SK-N-SH treated with all-trans-retinoic acid at 6 μM for 48 hours (cell line): ENCODE results near the gene SP3.

Experiments
- ATAC-seq: fragments of 200-7000 bp; cut with Tn5 transposase; 3 replicates; pipeline ENCODE4 v1.9.1; 2020; ENCODE audit warnings: mild to moderate bottlenecking, moderate library complexity
- BACH2 ChIP-seq: fragments of 250-450 bp; sonication (Bioruptor Pico); IDR thresholded peaks from 2 replicates; pipeline ENCODE4 v1.9.0; 2021; ENCODE audit warnings: mild to moderate bottlenecking, borderline replicate concordance
- ESRRG ChIP-seq: fragments of 250-450 bp; sonication (Bioruptor Pico); IDR thresholded peaks from 2 replicates; pipeline ENCODE4 v1.6.1; 2021; ENCODE audit warnings: mild to moderate bottlenecking
- GLIS3 ChIP-seq: fragments of 250-450 bp; sonication (Bioruptor Pico); IDR thresholded peaks from 2 replicates; pipeline ENCODE4 v1.5.0; 2020; ENCODE audit warnings: mild to moderate bottlenecking, moderate library complexity
- OSR1 ChIP-seq: fragments of 250-450 bp; sonication (Bioruptor Pico); IDR thresholded peaks from 2 replicates; pipeline ENCODE4 v1.8.0; 2022; ENCODE audit warnings: moderate library complexity, mild to moderate bottlenecking, inconsistent platforms
- PATZ1 ChIP-seq: fragments of 250-450 bp; sonication (Bioruptor Pico); IDR thresholded peaks from 2 replicates; pipeline ENCODE4 v1.8.0; 2020; ENCODE audit warnings: mild to moderate bottlenecking, moderate library complexity, borderline replicate concordance
- PPARA ChIP-seq: fragments of 250-450 bp; sonication (Bioruptor Pico); IDR thresholded peaks from 2 replicates; pipeline ENCODE4 v1.5.0; 2020; ENCODE audit warnings: mild to moderate bottlenecking, borderline replicate concordance
- RARB ChIP-seq: fragments of 250-450 bp; sonication (Bioruptor Pico); IDR thresholded peaks from 2 replicates; pipeline ENCODE4 v1.8.0; 2021; ENCODE audit warnings: mild to moderate bottlenecking, moderate library complexity
- SNAI2 ChIP-seq: fragments of 250-450 bp; sonication (Bioruptor Pico); IDR thresholded peaks from 2 replicates; pipeline ENCODE4 v1.5.0; 2020; ENCODE audit warnings: mild to moderate bottlenecking, moderate library complexity
- TCF4 ChIP-seq: fragments of 250-450 bp; sonication (Bioruptor Pico); IDR thresholded peaks from 2 replicates; pipeline ENCODE4 v1.8.0; 2021; ENCODE audit warnings: mild to moderate bottlenecking, moderate library complexity, borderline replicate concordance
- ZC3H10 ChIP-seq: fragments of 250-450 bp; sonication (Bioruptor Pico); IDR thresholded peaks from 2 replicates; pipeline ENCODE4 v1.5.1; 2021; ENCODE audit warnings: mild to moderate bottlenecking, moderate library complexity
- ZFP30 ChIP-seq: fragments of 450-650 bp; formaldehyde crosslinking; IDR thresholded peaks from 2 replicates; pipeline ENCODE4 v1.5.0; 2022; ENCODE audit warnings: mild to moderate bottlenecking, moderate library complexity
- ZNF565 ChIP-seq: fragments of 450-650 bp; formaldehyde crosslinking; conservative IDR thresholded peaks from 2 replicates; pipeline ENCODE4 v1.5.0; 2020; ENCODE audit warnings: low read depth, mild to moderate bottlenecking, moderate library complexity
- ZNF70 ChIP-seq: fragments of 450-650 bp; formaldehyde crosslinking; IDR thresholded peaks from 2 replicates; pipeline ENCODE4 v1.5.0; 2020; ENCODE audit warnings: mild to moderate bottlenecking, moderate library complexity
- ZNF8 ChIP-seq: fragments of 450-650 bp; formaldehyde crosslinking; IDR thresholded peaks from 2 replicates; pipeline ENCODE4 v1.5.0; 2020; ENCODE audit warnings: mild to moderate bottlenecking, moderate library complexity
- TF ChIP-seq, protein P1 (sequence below): fragments of 250-450 bp; sonication (Bioruptor Pico); IDR thresholded peaks from 2 replicates; pipeline ENCODE4 v1.5.1; 2020; ENCODE audit warnings: low read depth, mild to moderate bottlenecking, moderate library complexity
- TF ChIP-seq, protein P2 (sequence below): fragments of 250-450 bp; sonication (Bioruptor Pico); IDR thresholded peaks from 2 replicates; pipeline ENCODE4 v1.5.0; 2020; ENCODE audit warnings: mild to moderate bottlenecking, moderate library complexity
- TF ChIP-seq, protein P3 (sequence below): fragments of 250-450 bp; sonication (Bioruptor Pico); IDR thresholded peaks from 2 replicates; pipeline ENCODE4 v1.8.0; 2021; ENCODE audit warnings: low read depth, mild to moderate bottlenecking, moderate library complexity, borderline replicate concordance

The SP3 gene

GRCh38 chr2:174012347-174013314 is 47.5 kb upstream of the SP3 start (continued):
- TF ChIP-seq, protein P1, sequence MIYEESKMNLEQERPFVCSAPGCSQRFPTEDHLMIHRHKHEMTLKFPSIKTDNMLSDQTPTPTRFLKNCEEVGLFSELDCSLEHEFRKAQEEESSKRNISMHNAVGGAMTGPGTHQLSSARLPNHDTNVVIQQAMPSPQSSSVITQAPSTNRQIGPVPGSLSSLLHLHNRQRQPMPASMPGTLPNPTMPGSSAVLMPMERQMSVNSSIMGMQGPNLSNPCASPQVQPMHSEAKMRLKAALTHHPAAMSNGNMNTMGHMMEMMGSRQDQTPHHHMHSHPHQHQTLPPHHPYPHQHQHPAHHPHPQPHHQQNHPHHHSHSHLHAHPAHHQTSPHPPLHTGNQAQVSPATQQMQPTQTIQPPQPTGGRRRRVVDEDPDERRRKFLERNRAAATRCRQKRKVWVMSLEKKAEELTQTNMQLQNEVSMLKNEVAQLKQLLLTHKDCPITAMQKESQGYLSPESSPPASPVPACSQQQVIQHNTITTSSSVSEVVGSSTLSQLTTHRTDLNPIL = no peak
- TF ChIP-seq RARB (CRISPR knock-in tag) = no peak
- no peak for TF ChIP-seq SNAI2

DNA sequence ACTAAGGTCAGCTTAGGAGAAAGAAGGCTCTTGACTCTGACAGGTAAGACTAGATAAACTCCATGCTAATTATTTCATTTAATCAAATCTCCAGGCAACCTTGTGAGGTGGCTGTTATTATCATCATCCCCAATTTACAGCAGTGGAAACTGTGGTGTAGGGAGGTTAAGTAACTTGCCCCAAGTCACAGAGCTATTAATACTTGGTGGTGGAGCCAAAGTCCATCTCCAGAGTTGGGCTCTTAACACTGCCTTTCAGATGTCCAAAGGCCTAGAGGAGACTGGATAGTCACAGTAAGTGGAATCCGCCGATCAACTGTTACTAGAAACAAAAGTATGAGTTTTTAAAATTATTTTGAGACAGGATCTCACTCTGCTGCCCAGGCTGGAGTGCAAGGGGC is 46.6 kb upstream of the SP3 start:
- ATAC-seq = no peak
- TF ChIP-seq ZFP30 (CRISPR knock-in tag) (no peak), BACH2 (no peak)
- TF ChIP-seq, protein P2, sequence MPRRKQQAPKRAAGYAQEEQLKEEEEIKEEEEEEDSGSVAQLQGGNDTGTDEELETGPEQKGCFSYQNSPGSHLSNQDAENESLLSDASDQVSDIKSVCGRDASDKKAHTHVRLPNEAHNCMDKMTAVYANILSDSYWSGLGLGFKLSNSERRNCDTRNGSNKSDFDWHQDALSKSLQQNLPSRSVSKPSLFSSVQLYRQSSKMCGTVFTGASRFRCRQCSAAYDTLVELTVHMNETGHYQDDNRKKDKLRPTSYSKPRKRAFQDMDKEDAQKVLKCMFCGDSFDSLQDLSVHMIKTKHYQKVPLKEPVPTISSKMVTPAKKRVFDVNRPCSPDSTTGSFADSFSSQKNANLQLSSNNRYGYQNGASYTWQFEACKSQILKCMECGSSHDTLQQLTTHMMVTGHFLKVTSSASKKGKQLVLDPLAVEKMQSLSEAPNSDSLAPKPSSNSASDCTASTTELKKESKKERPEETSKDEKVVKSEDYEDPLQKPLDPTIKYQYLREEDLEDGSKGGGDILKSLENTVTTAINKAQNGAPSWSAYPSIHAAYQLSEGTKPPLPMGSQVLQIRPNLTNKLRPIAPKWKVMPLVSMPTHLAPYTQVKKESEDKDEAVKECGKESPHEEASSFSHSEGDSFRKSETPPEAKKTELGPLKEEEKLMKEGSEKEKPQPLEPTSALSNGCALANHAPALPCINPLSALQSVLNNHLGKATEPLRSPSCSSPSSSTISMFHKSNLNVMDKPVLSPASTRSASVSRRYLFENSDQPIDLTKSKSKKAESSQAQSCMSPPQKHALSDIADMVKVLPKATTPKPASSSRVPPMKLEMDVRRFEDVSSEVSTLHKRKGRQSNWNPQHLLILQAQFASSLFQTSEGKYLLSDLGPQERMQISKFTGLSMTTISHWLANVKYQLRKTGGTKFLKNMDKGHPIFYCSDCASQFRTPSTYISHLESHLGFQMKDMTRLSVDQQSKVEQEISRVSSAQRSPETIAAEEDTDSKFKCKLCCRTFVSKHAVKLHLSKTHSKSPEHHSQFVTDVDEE = no peak

GRCh38 chr2:174011173-174011572 is 46.0 kb upstream of the SP3 start:
- no peak for ATAC-seq
- TF ChIP-seq PPARA = no peak
- TF ChIP-seq, protein P1 = no peak
- TF ChIP-seq OSR1 (CRISPR knock-in tag) = no peak
- TF ChIP-seq, protein P2 = no peak
- TF ChIP-seq, protein P3, sequence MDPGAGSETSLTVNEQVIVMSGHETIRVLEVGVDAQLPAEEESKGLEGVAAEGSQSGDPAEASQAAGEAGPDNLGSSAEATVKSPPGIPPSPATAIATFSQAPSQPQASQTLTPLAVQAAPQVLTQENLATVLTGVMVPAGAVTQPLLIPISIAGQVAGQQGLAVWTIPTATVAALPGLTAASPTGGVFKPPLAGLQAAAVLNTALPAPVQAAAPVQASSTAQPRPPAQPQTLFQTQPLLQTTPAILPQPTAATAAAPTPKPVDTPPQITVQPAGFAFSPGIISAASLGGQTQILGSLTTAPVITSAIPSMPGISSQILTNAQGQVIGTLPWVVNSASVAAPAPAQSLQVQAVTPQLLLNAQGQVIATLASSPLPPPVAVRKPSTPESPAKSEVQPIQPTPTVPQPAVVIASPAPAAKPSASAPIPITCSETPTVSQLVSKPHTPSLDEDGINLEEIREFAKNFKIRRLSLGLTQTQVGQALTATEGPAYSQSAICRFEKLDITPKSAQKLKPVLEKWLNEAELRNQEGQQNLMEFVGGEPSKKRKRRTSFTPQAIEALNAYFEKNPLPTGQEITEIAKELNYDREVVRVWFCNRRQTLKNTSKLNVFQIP (CRISPR knock-in tag) = no peak
- TF ChIP-seq ESRRG (CRISPR knock-in tag) = no peak
- no peak for TF ChIP-seq TCF4 (CRISPR knock-in tag)
- no peak for TF ChIP-seq PATZ1 (CRISPR knock-in tag)
- no peak for TF ChIP-seq GLIS3
- TF ChIP-seq SNAI2 = no peak
- TF ChIP-seq ZNF8 = no peak
- no peak for TF ChIP-seq ZC3H10 (CRISPR knock-in tag)
- no peak for TF ChIP-seq ZNF70 (CRISPR knock-in tag)
- TF ChIP-seq RARB (CRISPR knock-in tag) = no peak
- no peak for TF ChIP-seq ZNF565 (CRISPR knock-in tag)
